K562 (cell line): ENCODE data around the gene TTC28. TPM values are rescaled to one million over a fixed set of nuclear protein-coding genes. Genes with fewer than 3 reads are reported as not detected.
"Not testable (repeated sequence)": the region's sequence is repeated elsewhere in the genome, so short reads cannot be mapped to it uniquely, and the experiment has no call there.

ENCODE experiments used
- ATAC-seq: fragments of 200-7000 bp; cut with Tn5 transposase; 3 replicates; pipeline ENCODE4 v1.9.1; 2020; ENCODE audit warnings: moderate library complexity
- BruUV-seq: library from RNA; stranded (reverse); fragments of 400-500 nt; replicated peaks from 2 replicates; lab custom pipeline; 2021; lab: Mats Ljungman, UMichigan
- CTCF ChIA-PET: fragments of 300-600 bp; formaldehyde crosslinking; extraction: SDS; loops from one replicate; lab custom pipeline; 2021; ENCODE audit warnings: low intra/inter-chr PET ratio; lab: Yijun Ruan, JAX
- POLR2A ChIA-PET: fragments of 300-600, 350-650 bp; sonication (Branson Sonifier 250); formaldehyde crosslinking; extraction: SDS; loops from one replicate; lab custom pipeline; 2021; ENCODE audit warnings: antibody characterized with exemption, inconsistent platforms; lab: Yijun Ruan, JAX
- DNase-seq, 4 experiments: peaks; one replicate each; pipeline versions ENCODE4 v3.0.0 to v3.0.0-alpha.2; 2011 to 2018; ENCODE audit warnings: low spot score in 3 of 4, mixed read lengths in 3 of 4; ENCODE audit errors: extremely low read depth in 1 of 4
- FAIRE-seq: peaks from 2 replicates; lab custom pipeline; 2011; peaks lifted over from hg19 to GRCh38; lab: Jason Lieb, UNC
- H2AFZ ChIP-seq: 2 replicates; pipeline ENCODE4 v1.6.0; 2011; ENCODE audit warnings: low read depth, low read length, control low read depth, inconsistent platforms
- H3K27ac ChIP-seq: fragments of 200-600 bp; 3 replicates; pipeline ENCODE4 v1.8.0; 2011; ENCODE audit warnings: low read depth, mild to moderate bottlenecking, control low read depth, inconsistent platforms, low read length, moderate library complexity, mixed read lengths; ENCODE audit errors: extremely low read depth
- H3K27me3 ChIP-seq, 2 experiments: fragments of 300-600 bp in 1 of 2; 2 replicates in 1 of 2; 3 replicates in 1 of 2; pipeline versions ENCODE4 v1.6.0 to v1.8.0; 2011; ENCODE audit warnings: inconsistent platforms in 2 of 2, low read length in 2 of 2, mild to moderate bottlenecking in 1 of 2, mixed read lengths in 1 of 2, moderate library complexity in 1 of 2; ENCODE audit not compliant: control insufficient read depth in 2 of 2, insufficient read depth in 2 of 2
- H3K36me3 ChIP-seq: fragments of 300-600 bp; 3 replicates; pipeline ENCODE4 v1.8.0; 2011; ENCODE audit warnings: mild to moderate bottlenecking, low read length, inconsistent platforms; ENCODE audit not compliant: control insufficient read depth, insufficient read depth
- H3K4me1 ChIP-seq, 2 experiments: fragments of 200-600 bp in 1 of 2; replicated peaks in 1 of 2; 2 replicates in 1 of 2; 3 replicates in 1 of 2; pipeline versions ENCODE4 v1.5.1 to v1.8.0; 2011; ENCODE audit warnings: inconsistent platforms in 2 of 2, low read length in 2 of 2, mild to moderate bottlenecking in 1 of 2, mixed read lengths in 1 of 2, moderate library complexity in 1 of 2; ENCODE audit not compliant: control insufficient read depth in 2 of 2, insufficient read depth in 2 of 2
- H3K4me2 ChIP-seq: 2 replicates; pipeline ENCODE4 v1.6.1; 2011; ENCODE audit warnings: low read length, control low read depth, inconsistent platforms, mixed read lengths; ENCODE audit not compliant: insufficient read depth
- H3K4me3 ChIP-seq: fragments of 200-600 bp; sonication (generic), shearing (Covaris generic); 2 replicates; pipeline ENCODE4 v1.5.1; 2016; ENCODE audit warnings: control low read depth, inconsistent platforms
- H3K79me2 ChIP-seq: fragments of 200-600 bp; 3 replicates; pipeline ENCODE4 v1.8.0; 2011; ENCODE audit warnings: low read length, inconsistent platforms; ENCODE audit not compliant: control insufficient read depth, insufficient read depth
- H3K9ac ChIP-seq, 2 experiments: 2 replicates each; pipeline versions ENCODE4 v1.6.0 to v1.6.1; 2011; ENCODE audit warnings: low read depth in 2 of 2, low read length in 2 of 2, control low read depth in 1 of 2, inconsistent platforms in 1 of 2, mild to moderate bottlenecking in 1 of 2, mixed read lengths in 1 of 2; ENCODE audit not compliant: insufficient read depth in 1 of 2
- H3K9me1 ChIP-seq: one replicate; pipeline ENCODE4 v1.6.0; 2011; ENCODE audit warnings: inconsistent platforms, mild to moderate bottlenecking, low read length, moderate library complexity; ENCODE audit not compliant: control insufficient read depth, insufficient read depth
- H3K9me3 ChIP-seq: replicated peaks from 2 replicates; pipeline ENCODE4 v1.5.1; 2011; ENCODE audit warnings: low read depth, low read length, inconsistent platforms; ENCODE audit not compliant: control insufficient read depth, insufficient read depth
- H4K20me1 ChIP-seq: replicated peaks from 2 replicates; pipeline ENCODE4 v1.6.1; 2011; ENCODE audit warnings: low read length, inconsistent platforms, mixed read lengths; ENCODE audit not compliant: control insufficient read depth, insufficient read depth
- CBFB ChIP-seq: sonication (generic); formaldehyde crosslinking; IDR thresholded peaks from 2 replicates; pipeline ENCODE4 v1.4.0; 2020; ENCODE audit warnings: mild to moderate bottlenecking, missing genetic modification reagents
- CEBPG ChIP-seq, 3 experiments: fragments of 200-800 bp in 1 of 3; sonication (Bioruptor generic) in 1 of 3; sonication (generic) in 1 of 3; formaldehyde crosslinking in 1 of 3; IDR thresholded peaks in 2 of 3; conservative IDR thresholded peaks in 1 of 3; 2 replicates each; pipeline versions ENCODE4 v1.6.1 to v1.8.0; 2016 to 2022; ENCODE audit warnings: missing compliant biosample characterization in 2 of 3, missing genetic modification characterization in 2 of 3, mild to moderate bottlenecking in 1 of 3, missing genetic modification reagents in 1 of 3
- GATA2 ChIP-seq: sonication (generic); formaldehyde crosslinking; IDR thresholded peaks from 2 replicates; pipeline ENCODE4 v1.4.0; 2020; ENCODE audit warnings: mild to moderate bottlenecking, missing genetic modification reagents
- NCOA2 ChIP-seq, 2 experiments: fragments of 450-650 bp; IDR thresholded peaks; 2 replicates each; pipeline ENCODE4 v1.6.1; 2018; ENCODE audit warnings: mild to moderate bottlenecking in 2 of 2, moderate library complexity in 1 of 2; ENCODE audit not compliant: partially characterized antibody in 2 of 2
- SREBF2 ChIP-seq: sonication (generic); formaldehyde crosslinking; IDR thresholded peaks from 2 replicates; pipeline ENCODE4 v1.4.0; 2020; ENCODE audit warnings: mild to moderate bottlenecking, missing genetic modification reagents
- ZNF146 ChIP-seq: IDR thresholded peaks from one replicate; pipeline ENCODE4 v1.6.1; 2018; ENCODE audit warnings: missing compliant biosample characterization; ENCODE audit not compliant: unreplicated experiment
- ZNF354B ChIP-seq: fragments of 250-450 bp; sonication (Bioruptor Pico); IDR thresholded peaks from 2 replicates; pipeline ENCODE4 v1.4.0; 2020
- ZNF780A ChIP-seq: fragments of 250-450 bp; sonication (Bioruptor Pico); IDR thresholded peaks from 2 replicates; pipeline ENCODE4 v1.5.0; 2021; ENCODE audit warnings: mild to moderate bottlenecking
- ZNF785 ChIP-seq: fragments of 250-450 bp; sonication (Bioruptor Pico); IDR thresholded peaks from 2 replicates; pipeline ENCODE4 v1.4.0; 2020; ENCODE audit warnings: mild to moderate bottlenecking
- WGBS: fragments of 100-300 bp; shearing (Covaris generic); methylation state at CpG from one replicate; pipeline ENCODE4 v1.1.6; 2016; ENCODE audit warnings: low coverage, mixed read lengths; ENCODE audit not compliant: insufficient coverage; ENCODE audit errors: missing lambda C conversion rate; 5-methylcytosine and 5-hydroxymethylcytosine counted together
- in situ Hi-C: fragments of 300-500 bp; cut with MboI; formaldehyde crosslinking; loops from 4 replicates; pipeline ENCODE4 v1.15.0; 2018; ENCODE audit warnings: inconsistent platforms, mixed read lengths
- intact Hi-C: fragments of 100-400 bp; cut with micrococcal nuclease; formaldehyde crosslinking; loops from 2 replicates; pipeline ENCODE4 v1.14.2; 2022
- polyA plus RNA-seq, 8 experiments: library from polyadenylated mRNA; depleted of rRNA in 4 of 8; stranded (reverse) in 5 of 8; unstranded in 3 of 8; fragments of >200 nt; fragmentation: Nextera tagmentation in 2 of 8; fragmentation: Illumina TruSeq in 1 of 8; extraction: Ambion mirVana in 2 of 8; extraction: Trizol in 1 of 8; gene quantifications; 2 replicates each; pipeline versions ENCODE4 v1.2.1 to v1.2.3, GENCODE V29; 2011 to 2014; ENCODE audit warnings: inconsistent platforms in 1 of 8, missing spikeins in 1 of 8
- total RNA-seq, 7 experiments: library from RNA; depleted of rRNA in 6 of 7; stranded (reverse); fragments of >200 nt in 6 of 7; fragmentation: Illumina TruSeq in 2 of 7; extraction: Trizol in 2 of 7; gene quantifications; 2 replicates each; pipeline versions ENCODE4 v1.2.1 to v1.2.3, GENCODE V29; 2011 to 2021; ENCODE audit warnings: low replicate concordance in 1 of 7

TTC28 gene
- total and polyA plus RNA-seq, 9 of the 15 experiments (the other 6 are each of a cell fraction or from before 2014, with no cell fraction given), result 0.22 to 10.7 (median 3.1) TPM

- DNase-seq, H2AFZ ChIP-seq, H3K36me3 ChIP-seq, H3K9me1 ChIP-seq, H3K9ac ChIP-seq, POLR2A ChIA-PET, BruUV-seq, H3K79me2 ChIP-seq, H3K27ac ChIP-seq, H3K27me3 ChIP-seq, FAIRE-seq, intact Hi-C loops, CTCF ChIA-PET, H3K9me3 ChIP-seq, in situ Hi-C loops, ATAC-seq, H3K4me2 ChIP-seq, H4K20me1 ChIP-seq, H3K4me3 ChIP-seq, H3K4me1 ChIP-seq: not testable (repeated sequence)
- 67% methylated on average over 2 of the region's 2 CpGs for WGBS
- TF ChIP-seq ZNF146 (CRISPR knock-in tag), result peak; percentile 76
These were observed 167.3 kb downstream of the TTC28 start for GRCh38 chr22:28512387-28512786.

GRCh38 chr22:28507896-28508295, 171.7 kb downstream of the TTC28 start:
- Histone ChIP-seq H3K79me2 (no peaks in the 10 kb centered on the region), H3K36me3 (no peaks in the 10 kb centered on the region), H2AFZ (no peak overlapping the region), H3K9ac (no peak overlapping the region), H3K9me1 (no peaks in the 10 kb centered on the region), H3K9me3 (no peaks in the 10 kb centered on the region; the same call in 1 of the 2 replicates), H3K27ac (no peak overlapping the region)
- ATAC-seq (no peak), FAIRE-seq (no peak)
- intact Hi-C loops, result no loop called here
- BruUV-seq, result no TSS peak
- ChIA-PET POLR2A (interaction anchor here (1.3 kb wide), 1 partner anchor 19 kb away, joined by 4 read pairs; no protein-coding TSS in a partner anchor), CTCF (no interaction called here)
- TF ChIP-seq SREBF2 (CRISPR knock-in tag) (no peak), NCOA2 (IDR thresholded peaks at IDR 0.05; ENCODE audit: partially characterized antibody in 2 of 2) (no peak), GATA2 (CRISPR knock-in tag) (no peak), ZNF354B (CRISPR knock-in tag) (no peak), CEBPG (CRISPR knock-in tag; IDR thresholded peaks at IDR 0.05) (no peak), CEBPG (tag; conservative IDR thresholded peaks at IDR 0.05 in 1 of 2, IDR thresholded peaks at IDR 0.05 in 1 of 2) (peak in 1 of 2 experiments; percentile 22; a peak in 1 of 4 replicates), ZNF785 (CRISPR knock-in tag) (no peak), ZNF780A (CRISPR knock-in tag) (no peak), CBFB (CRISPR knock-in tag) (no peak)
- TF ChIP-seq, all 486 proteins: peak for 1
- Histone ChIP-seq H3K4me1 (peaks cover 0 to 4% of the 10 kb centered on the region in 2 experiments; a peak in 1 of 5 replicates), H3K4me3 (no peak overlapping the region), H3K27me3 (no peaks in the 10 kb centered on the region), H3K4me2 (no peak overlapping the region), H4K20me1 (no peaks in the 10 kb centered on the region)
- in situ Hi-C loops, result no loop called here
- no peak for DNase-seq
